ENCODE results near the gene TMEM151B.

- no peak for TF ChIP-seq CTCF (IDR thresholded peaks at IDR 0.05; ENCODE audit: insufficient read depth, low read depth, low read length)
- TF ChIP-seq EZH2 (IDR thresholded peaks at IDR 0.05; ENCODE audit: insufficient read depth, low read length), result no peak
Observed at GRCh38 chr6:44260451-44261297, 9.6 kb upstream of the TMEM151B start.

Data from astrocyte (in vitro differentiated cells and primary cell).